ENCODE measurements around the gene REC8.

The REC8 gene

GRCh38 chr14:24185741-24186140 lies 13.9 kb downstream of the REC8 start:
- no peak for TF ChIP-seq CTCF (conservative IDR thresholded peaks at IDR 0.05; ENCODE audit: low read length)
- DNase-seq (ENCODE audit: low read depth): no peak
- H3K4me3 ChIP-seq (ENCODE audit: low read length): no peak overlapping the region

DNA sequence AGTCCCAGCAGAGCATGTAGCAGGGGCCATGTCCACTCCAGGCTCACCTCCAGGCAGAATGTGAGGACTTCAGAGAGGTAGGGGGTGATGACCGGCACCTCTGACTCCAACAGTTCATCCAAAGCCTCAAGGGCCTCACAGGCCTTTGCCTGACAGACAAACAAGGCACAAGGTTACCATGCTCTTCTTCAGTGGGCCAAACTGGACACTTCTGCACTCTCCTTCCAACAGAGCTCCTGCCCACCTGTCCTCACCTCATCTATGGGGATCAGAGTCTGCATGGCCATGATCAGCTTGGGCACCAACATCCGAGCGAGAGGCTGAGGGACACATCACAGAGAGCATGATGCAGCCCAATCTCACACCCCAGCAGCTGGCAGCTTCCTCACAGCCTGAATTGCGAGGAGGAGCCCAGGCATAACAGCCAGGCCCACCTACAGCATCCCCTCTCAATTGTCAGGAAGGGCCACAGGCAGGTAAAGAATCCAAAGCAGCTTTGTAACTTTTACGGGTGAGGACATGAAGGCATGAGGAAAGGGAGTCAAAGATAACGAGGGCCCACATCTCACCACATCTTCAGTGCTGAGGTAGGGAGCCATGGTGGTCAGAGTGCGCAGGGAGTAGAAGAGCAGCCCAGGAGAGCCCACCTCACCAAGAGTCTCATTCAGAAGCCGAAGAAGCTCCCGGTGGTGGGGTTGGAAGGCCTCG lies 15.1 kb downstream of the REC8 start:
- H3K4me3 ChIP-seq (ENCODE audit: low read length): no peak overlapping the region; the same call in 1 of the 2 replicates
- DNase-seq (ENCODE audit: low read depth): no peak
- TF ChIP-seq CTCF (conservative IDR thresholded peaks at IDR 0.05; ENCODE audit: low read length): no peak

- H3K4me3 ChIP-seq (ENCODE audit: low read length): peak overlapping the region; percentile 83
- no peak for DNase-seq (ENCODE audit: low read depth)
- no peak for TF ChIP-seq CTCF (conservative IDR thresholded peaks at IDR 0.05; ENCODE audit: low read length)
Measured at GRCh38 chr14:24187539-24187915, 15.6 kb downstream of the REC8 start.

- no peak for TF ChIP-seq CTCF (conservative IDR thresholded peaks at IDR 0.05; ENCODE audit: low read length)
- peak within 1 kb of the TSS; percentile 83 for H3K4me3 ChIP-seq (ENCODE audit: low read length)
- DNase-seq (ENCODE audit: low read depth): peak; percentile 98
Measured at GRCh38 chr14:24188251-24189058, 16.6 kb downstream of the REC8 start, which contains the start of gene IPO4. IPO4 (minus strand) TSS chr14:24188816; CDS start chr14:24188787, 29 bp downstream.

- no peak for DNase-seq (ENCODE audit: low read depth)
- peak overlapping the region; percentile 30; the same call in 1 of the 2 replicates for H3K4me3 ChIP-seq (ENCODE audit: low read length)
- TF ChIP-seq CTCF (conservative IDR thresholded peaks at IDR 0.05; ENCODE audit: low read length): no peak
Measured at GRCh38 chr14:24189059-24189375, 17.1 kb downstream of the REC8 start.

GRCh38 chr14:24189460-24189859 lies 17.6 kb downstream of the REC8 start:
- TF ChIP-seq CTCF (conservative IDR thresholded peaks at IDR 0.05; ENCODE audit: low read length): no peak
- H3K4me3 ChIP-seq (ENCODE audit: low read length): no peak overlapping the region
- DNase-seq (ENCODE audit: low read depth): no peak

- no peak overlapping the region for H3K4me3 ChIP-seq (ENCODE audit: low read length)
- no peak for TF ChIP-seq CTCF (conservative IDR thresholded peaks at IDR 0.05; ENCODE audit: low read length)
- DNase-seq (ENCODE audit: low read depth): no peak
Measured at GRCh38 chr14:24190416-24190815, 18.5 kb downstream of the REC8 start.

Measured in AG10803 (cell line).